ENCODE data around the gene DNAAF8. TPM values are rescaled to one million over a fixed set of nuclear protein-coding genes. Genes with fewer than 3 reads are reported as not detected.
"Not testable (repeated sequence)": the region's sequence is repeated elsewhere in the genome, so short reads cannot be mapped to it uniquely, and the experiment has no call there.

Gene DNAAF8
- total and polyA plus RNA-seq, 2 of the 4 experiments (the other 2 are of a cell fraction) = 0.54 to 1.7 TPM

DNA sequence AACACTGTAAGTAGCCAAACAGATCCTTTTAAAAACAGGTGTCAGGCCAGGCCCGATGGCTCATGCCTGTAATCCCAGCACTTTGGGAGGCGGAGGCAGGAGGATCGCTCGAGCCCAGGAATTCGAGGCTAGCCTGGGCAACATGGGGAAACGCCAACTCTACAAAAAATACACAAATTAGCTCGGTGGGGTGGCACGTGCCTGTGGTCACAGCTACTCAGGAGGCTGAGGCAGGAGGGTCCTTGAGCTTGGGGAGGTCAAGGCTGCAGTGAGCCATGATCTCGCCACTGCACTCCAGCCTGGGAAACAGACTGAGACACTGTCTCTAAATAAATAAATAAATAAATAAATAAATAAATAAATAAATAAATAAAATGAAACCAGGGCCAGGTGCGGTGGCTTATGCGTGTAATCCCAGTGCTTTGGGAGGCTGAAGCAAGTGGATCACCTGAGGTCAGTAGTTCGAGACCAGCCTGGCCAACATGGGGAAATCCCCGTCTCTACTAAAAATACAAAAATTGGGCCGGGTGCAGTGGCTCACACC lies 50.2 kb downstream of the DNAAF8 start:
- in situ Hi-C loops (cut with MboI; ENCODE audit: low sequenced_read_pairs); H2BK120ac ChIP-seq (ENCODE audit: low read depth, low read length); H2BK15ac ChIP-seq (ENCODE audit: low read depth, low read length); H3K27ac ChIP-seq (ENCODE audit: insufficient read depth, low read length); H4K91ac ChIP-seq (ENCODE audit: insufficient read depth, low read depth, low read length); ATAC-seq (ENCODE audit: low read depth); H3K4ac ChIP-seq (ENCODE audit: low read depth, low read length); H2AK9ac ChIP-seq (replicated peaks; ENCODE audit: low read depth, low read length, poor library complexity); H3K14ac ChIP-seq (replicated peaks; ENCODE audit: low read depth, low read length); H2BK5ac ChIP-seq (ENCODE audit: low read depth, low read length, poor library complexity, severe bottlenecking); H4K8ac ChIP-seq (ENCODE audit: low read depth in 2 of 2, low read length in 2 of 2); H2AK5ac ChIP-seq (ENCODE audit: low read depth, low read length); H4K20me1 ChIP-seq (ENCODE audit: insufficient read depth, low read length); H3K23ac ChIP-seq (ENCODE audit: low read depth, low read length); H3K27me3 ChIP-seq (ENCODE audit: control insufficient read depth, insufficient read depth, low read length); H3K56ac ChIP-seq (ENCODE audit: extremely low read depth, insufficient read depth, low read length); H3K4me3 ChIP-seq (ENCODE audit: insufficient read depth, low read depth, low read length); CTCF ChIA-PET; POLR2A ChIA-PET (ENCODE audit: unreplicated experiment); H3K9me1 ChIP-seq (ENCODE audit: insufficient read depth, low read length); H3K9me3 ChIP-seq (ENCODE audit: control insufficient read depth, insufficient read depth, low read length); H3K36me3 ChIP-seq (ENCODE audit: control insufficient read depth, insufficient read depth, low read length); H3K4me1 ChIP-seq (ENCODE audit: control insufficient read depth, insufficient read depth, low read length); H3K4me2 ChIP-seq (ENCODE audit: low read depth, low read length); H2BK20ac ChIP-seq (ENCODE audit: low read depth, low read length); H3K79me1 ChIP-seq (ENCODE audit: low read depth in 1 of 2, low read length in 2 of 2); dilution Hi-C loops (cut with HindIII; ENCODE audit: low sequenced_read_pairs, unreplicated experiment); H3K18ac ChIP-seq (ENCODE audit: low read depth, low read length); H3K9ac ChIP-seq (ENCODE audit: low read depth, low read length); DNase-seq; BruUV-seq (replicated peaks); intact Hi-C loops (cut with micrococcal nuclease); H4K5ac ChIP-seq (ENCODE audit: low read depth, low read length): not testable (repeated sequence)
- H2AFZ ChIP-seq (replicated peaks; ENCODE audit: low read length, poor library complexity) = peak overlapping the region; percentile 14
- WGBS, 2 experiments (ENCODE audit: extremely low coverage in 2 of 2, insufficient read length in 1 of 2) = 82% methylated on average over 6 of the region's 14 CpGs; no CpG with 5 or more reads in 1 of the 2 experiments

All from IMR-90 (cell line).